MV-4-11 (cell line): Measurements from ENCODE around the gene SPATS2L.

ENCODE experiments used
- DNase-seq: peaks from one replicate; lab custom pipeline; 2025; lab: John Stamatoyannopoulos, UW

SPATS2L gene

DNA sequence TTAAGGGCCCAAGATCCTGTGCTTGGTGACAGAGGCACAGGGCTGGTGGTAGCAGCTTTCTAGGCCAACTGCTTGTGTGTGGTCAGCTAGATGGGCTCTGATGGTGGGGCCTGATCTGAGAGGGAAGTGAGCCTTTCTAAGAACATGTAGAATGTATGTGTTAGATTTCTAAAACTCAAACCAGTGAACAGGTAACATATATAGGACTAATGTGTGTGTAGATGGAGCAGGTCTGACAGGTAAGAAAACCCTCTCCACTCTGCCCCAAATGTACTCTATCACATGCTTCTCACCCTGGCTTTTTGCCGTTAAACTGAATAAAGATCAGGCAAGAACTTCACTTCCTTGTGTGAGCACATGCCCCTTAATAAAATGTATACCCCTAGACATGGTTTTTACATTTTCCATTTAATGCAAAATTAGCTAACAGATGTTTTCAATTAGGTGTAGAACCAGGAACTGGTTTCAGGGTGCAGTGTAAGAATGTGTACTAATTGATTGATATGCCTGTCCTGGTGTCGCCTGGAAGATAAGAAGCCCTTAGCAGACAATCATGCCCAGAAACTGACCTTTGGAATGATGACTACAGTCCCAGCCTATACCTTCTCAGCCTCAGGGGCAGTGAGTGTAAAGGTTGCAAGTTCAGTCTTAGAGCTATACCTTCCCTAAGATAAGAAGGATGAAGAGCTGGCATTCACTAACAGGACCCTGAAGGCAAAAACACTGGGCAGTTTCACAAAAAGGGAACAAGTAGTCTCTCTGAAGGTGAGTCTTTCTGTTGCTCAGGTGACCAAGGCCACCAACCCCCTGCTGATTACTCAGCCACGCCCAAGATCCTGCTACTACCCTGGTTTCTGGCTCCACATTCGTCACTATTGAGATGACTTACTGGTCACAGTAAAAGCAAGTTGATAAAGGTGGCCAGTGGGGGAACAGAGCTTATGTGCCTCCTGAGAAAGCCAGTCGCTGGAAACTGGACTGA lies 71.2 kb downstream of the SPATS2L start:
- DNase-seq = peak; percentile 37

DNA sequence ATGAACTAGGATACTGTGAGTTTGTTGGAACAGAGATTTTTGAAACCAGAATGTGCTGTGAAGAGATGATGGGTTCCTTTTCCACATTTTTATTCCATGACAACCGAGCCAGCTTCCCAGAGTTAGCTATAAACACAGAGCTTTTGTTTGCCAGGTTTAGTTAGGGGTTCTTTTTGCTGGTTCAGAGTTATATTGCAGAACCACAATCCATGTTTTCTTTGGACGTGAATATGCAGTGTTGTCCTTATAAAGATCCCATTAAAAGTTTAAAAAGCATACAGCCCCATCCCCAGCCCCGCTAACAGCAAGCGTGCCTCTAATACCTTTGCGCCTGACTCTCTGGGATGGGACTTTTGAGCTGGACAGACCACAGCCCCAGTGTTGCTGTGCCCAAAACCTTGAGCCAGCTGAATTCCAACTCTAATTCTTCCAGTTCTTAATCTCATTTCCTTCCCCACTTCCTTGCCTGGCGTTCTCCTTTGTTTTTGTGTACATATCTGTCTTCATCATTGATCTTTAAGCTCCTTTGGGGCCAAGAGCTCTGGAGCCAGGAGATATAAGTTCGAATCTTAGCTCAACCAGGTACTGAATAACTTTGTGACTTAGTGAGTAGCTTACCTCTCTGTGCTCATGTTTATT lies 72.3 kb downstream of the SPATS2L start:
- no peak for DNase-seq

DNA sequence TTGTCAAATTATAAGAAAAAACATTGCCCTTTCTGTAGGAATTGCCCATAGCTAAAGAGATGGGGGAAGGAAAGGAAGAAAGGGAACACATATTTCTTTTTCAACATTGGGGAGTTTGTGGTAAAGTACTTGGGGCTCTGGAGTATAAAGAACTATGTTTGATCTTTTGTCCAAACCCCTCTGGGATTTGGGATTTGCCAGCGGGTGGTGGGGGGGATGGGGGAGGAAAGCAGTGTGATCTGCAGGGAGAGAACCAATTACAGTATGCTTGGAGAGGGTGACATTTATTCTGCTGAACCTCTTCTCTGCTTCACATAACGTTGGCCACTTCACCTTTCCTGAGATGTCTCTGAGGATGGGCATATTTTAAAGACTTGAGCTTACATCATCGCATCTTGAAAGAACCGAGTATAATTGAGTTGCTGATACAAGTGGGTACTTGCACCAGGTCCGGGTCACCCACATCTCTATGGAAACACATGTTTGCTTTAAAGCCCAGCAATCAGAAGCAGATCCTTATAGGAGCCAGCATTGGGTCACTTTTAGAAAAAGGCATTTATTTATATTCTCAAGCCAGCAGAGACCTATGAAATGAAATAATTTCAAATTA lies 73.1 kb downstream of the SPATS2L start:
- no peak for DNase-seq

DNA sequence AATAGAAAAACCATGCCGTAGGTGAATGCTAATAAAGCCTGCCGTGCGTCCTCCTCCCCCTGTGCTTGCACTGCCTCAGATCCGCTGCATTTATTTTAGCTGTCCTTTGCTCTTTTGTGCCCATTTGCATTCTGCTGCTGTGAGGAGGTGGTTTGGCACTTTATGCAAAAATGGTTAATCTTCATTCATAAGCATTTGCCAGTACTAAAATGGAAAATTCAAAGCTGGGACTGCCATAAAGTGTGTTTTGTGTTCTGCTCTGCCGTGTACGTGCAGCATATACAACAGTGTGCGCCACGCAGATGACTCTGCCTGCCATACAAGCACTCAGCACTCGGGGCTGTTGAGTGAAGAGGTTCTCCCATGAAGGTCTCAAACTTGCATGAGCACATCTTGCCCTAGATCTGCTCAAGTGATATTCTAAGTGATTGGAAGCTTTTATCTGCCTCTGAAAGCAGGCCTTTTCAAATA lies 73.6 kb downstream of the SPATS2L start:
- no peak for DNase-seq

DNA sequence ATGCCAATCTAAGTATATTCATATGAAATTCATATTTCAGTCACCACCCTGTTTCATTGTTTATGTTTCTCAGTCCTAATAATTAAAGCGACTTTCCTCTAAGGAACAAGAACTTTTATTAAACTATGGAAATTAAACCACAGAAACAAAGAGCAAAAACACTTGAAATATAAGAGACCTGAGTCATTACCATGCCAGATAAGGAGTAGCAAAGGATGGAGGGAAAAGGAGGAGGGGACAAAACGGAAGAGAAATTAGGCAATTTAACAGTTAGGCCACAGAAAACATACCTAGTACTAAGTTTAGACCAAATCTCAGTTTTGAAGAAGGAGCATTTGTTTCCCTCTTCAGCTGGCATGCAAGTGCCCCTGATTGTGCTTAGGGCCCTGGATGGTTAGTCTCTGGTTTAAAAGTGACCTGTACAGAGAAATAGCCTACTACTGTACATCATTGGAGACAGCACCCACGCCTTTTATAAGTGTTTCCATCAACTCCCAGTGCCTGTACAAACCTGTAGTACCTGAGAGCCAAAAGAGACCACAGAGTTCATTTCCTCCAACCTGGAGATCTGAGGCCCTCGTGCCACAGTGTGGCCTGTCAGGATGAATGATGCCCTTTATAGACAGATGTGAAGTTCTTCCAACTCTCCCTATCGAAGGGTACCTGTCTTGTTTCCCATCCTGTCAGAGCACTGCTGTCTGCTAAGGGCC lies 74.5 kb downstream of the SPATS2L start:
- DNase-seq = peak; percentile 23

DNA sequence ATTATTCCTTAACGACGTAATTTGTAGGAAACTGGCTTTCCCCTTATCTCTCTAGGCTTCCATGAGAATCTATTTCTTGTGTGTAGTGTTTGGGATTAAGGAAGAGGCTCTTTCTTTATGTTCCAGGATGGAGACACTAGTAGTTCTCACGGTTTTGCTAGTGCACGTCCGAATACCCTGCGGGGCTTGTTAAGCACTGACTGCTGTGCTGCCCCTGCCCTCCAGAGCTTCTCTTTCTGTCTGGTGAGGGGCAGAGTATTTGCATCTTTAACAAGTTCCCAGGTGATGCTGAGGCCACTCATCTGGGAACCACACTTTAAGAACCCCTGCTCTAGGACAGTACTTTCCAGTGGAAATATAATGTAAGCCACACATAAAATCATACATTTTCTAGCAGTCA lies 76.4 kb downstream of the SPATS2L start:
- no peak for DNase-seq

DNA sequence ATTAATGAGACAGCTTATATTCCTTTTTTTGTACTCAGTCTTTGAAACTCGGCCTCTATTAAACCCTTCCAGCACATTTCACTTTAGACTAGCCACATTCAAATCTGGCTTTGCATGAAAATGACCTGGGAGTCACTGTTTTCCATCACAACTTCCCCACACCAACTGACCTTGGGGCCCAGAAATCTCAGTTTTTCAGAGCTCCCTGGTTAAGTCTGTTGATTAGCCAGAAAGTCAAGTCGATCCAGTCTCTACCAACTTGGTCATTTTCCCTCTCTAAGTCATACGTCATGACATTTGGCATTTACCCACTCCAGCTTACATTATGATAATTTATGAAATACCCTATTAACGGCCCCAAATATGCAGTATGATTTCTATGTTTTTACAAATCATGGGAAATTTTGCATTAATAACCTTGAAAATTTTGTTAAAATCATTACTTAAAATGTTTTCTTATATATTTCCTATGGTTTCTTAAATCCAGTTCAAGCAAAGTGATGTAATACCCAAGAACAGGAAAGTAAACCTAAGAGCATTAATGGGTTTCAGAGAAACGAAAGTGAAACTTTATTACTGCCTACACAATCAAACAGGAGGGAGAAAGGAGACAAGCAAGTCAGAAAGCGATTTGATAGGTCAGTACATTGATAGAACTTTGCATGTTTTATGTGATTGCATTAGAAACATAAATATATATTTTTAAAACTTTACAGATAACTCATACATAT lies 77.1 kb downstream of the SPATS2L start:
- DNase-seq = peak; percentile 50

DNA sequence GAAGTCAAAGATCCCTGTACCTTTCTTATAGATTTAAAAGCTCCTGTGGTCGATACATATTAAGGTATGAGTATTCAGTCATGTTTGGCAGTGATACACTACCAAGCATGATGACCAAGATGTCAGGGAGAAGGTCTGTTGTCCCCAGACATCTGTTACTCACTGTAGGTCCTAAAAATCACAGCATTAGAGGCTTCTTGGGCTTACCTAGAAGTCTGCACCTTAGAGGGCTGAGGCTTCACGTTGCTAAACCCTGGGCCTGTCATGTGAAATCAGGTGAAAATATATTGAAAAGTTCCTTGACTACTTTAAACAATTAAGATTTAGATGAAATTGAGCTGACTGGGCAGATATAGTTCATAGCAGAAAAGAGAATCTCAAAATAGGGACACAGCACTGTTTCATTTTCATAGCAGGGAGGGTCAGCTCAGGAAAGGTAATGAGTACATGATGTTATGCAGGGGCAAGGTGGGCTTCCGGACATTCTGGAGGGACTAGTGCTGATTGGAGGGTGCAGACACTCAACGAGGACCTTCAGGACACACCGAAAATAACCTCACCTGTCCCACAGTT lies 78.7 kb downstream of the SPATS2L start:
- no peak for DNase-seq

DNA sequence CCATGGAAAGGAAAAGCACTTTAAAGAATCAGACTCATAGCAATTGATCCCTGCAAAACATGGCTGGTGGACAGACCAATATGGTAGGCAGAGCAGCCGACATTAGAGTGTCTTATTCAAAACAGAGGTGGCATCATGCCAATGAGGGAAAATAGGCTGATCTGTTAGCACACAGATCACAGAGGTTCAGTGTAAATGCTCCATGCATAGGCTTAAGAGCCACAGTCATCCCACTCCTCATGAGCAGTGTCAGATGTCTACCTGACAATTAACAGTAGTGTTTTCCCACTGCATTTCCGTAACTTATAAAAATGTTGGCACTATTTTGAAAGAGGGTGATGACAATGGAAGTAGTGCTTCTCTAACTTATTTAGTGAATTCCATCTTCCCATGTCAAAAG lies 86.7 kb downstream of the SPATS2L start:
- DNase-seq = no peak

DNA sequence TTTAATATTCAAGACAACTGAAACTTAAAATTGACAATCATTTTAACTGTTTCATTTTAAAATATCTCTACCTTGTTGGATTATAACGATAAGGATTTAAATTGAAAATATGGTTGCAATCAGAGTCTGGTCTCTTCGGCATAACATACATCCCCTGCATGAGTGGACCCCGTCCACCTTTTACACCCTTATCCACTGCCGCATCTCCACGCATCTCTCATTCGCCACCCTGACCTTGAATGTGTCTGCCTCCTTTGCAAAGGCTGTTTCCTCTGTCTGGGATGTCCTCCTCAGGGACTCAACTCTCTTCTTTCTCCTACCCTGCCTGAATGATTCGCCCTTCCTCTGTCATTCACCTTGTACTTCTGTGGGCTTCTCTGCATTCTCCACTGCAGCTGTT lies 87.6 kb downstream of the SPATS2L start:
- DNase-seq = no peak

DNA sequence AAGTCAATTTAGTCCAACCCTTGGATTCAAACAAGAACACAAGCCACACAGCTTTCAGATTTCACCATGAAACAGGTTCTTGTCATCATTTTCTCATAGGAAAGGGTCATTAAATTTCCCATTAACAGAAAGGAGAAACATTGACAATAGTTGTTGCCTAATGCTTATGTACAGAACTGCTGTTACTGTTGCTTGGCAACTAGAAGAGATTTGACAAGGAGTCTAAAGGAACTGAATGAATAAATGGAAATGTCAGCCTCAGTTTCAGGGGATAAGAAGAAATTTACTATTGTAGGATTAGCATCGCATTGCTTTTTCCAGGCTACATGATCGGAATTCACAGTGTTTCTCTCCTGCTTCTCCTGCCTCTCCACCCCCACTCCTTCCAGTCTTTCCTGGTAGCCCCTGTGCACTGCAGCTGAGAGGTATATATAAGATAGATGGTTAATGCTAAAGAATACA lies 90.3 kb downstream of the SPATS2L start:
- DNase-seq = peak; percentile 2

DNA sequence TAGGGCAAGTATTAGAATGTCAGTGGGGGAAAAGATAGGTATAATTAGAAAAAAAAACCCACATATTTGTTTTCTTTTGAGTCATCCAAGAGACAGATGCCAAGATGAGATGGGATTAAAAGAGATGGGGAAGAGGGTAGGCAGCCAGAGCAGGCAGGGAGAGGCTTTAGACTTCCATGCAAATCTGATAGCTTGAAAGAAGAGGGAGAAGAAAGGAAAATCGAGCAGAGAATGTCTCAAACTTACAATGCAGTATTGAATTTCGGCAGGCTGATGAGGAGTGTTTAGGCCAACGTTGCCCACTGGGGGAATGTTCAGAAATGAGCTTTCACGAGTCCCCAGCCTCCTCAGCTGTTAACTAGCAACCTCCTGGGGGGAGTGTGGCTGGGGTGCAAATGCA lies 91.3 kb downstream of the SPATS2L start:
- DNase-seq = no peak

DNA sequence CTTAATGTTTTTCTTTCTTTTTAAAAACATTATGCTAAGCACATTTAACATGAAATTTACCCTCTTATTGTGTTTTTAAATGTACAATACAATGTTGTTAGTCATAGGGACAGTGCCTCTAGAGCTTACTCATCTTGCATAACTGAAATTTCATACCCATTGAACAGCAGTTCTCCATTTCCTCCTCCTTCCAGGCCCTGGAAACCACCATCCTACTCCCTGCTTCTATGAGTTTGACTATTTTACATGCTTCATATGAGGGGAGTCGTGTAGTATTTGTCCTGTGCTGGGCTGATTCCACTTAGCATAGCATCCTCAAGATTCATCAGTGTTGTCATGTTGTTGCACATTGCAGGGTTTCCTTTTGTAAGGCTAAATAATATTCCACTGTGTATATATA lies 92.6 kb downstream of the SPATS2L start:
- DNase-seq = peak; percentile 16

DNA sequence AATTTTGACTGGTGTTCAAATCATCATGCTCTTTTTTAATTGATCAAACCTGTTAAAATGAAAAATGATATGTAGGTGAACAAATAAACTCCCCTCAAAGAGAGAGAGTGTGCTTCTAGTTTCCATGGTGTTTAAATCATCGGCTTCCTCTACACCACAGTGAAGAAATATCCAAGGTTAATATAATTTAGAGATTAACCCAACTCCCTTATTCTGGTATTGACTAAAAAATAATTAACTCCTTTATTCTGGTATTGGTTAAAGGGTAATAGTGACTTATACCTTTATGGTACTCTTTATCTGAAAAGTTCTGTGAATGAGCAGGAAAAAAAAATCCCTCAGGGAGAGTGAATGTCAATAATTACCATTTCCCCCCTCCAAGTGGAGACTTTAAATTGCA lies 93.1 kb downstream of the SPATS2L start:
- no peak for DNase-seq

DNA sequence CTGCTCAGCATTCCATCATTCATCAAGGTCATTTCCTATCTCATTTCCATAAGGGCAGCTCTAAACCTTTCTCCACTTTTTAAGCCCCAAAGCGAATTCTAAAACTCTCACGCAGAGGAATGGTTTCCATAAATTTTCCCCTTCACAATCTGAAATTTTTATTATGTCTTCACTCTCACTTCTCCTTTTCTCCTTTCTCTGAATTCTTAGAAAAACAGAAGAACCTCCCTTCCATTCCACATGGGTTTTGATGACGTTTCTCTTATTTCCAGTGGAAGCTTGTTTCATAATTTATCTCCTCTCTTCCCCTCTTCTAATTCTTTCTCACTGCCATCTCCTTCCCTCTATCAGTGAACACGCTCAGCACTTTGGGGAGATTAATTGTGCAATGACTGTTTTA lies 97.3 kb downstream of the SPATS2L start:
- DNase-seq = peak; percentile 91

DNA sequence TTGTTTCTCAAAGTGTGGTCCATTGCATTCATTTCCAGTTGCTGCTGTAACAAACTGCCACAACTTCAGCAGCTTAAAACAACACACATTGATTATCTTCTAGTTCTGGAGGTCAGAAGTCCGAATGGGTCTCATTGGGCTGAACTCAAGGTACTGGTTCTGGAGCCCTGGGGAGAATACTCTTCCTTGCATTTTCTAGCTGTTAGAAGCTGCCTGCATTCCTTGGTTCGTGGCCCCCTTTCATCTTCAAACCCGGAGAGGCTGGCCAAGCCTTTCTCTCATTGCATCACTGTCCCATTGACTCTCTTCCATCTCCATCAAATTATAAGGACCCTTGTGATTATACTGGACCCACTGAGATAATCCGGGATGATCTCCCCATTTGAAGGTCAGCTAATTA lies 98.1 kb downstream of the SPATS2L start:
- DNase-seq = no peak

DNA sequence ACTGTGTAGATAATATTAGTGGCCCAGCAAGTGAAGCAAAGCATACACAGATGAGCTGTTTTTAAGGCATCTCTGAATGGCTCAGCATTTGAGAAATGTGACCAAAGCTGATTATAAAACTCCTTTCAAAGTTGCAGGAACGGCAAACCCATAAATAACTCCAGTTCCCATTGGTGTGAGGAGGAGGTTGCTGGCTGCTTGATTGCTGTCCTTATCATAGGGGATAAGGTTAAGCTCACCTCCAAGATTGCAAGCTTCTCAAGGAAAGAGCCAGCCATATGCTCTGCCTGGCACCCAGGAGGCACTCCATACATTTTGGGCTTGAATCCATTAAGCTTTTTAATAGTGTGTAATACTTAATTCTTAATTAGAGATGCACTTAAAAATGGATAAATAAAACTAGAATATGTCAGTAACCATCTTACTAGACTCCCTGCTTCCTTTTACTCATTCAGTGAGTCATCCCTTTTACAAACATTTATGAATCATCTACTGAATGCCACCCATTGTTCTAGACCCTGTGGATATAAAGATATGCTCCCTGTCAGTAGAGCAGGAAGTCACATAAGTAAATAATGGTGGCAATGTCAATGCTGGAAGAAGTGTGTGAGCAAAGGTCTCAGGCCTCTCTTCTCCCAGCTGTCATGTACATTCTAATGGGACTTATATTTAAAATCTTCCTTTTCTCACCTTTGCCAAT lies 99.3 kb downstream of the SPATS2L start:
- peak; percentile 76 for DNase-seq

DNA sequence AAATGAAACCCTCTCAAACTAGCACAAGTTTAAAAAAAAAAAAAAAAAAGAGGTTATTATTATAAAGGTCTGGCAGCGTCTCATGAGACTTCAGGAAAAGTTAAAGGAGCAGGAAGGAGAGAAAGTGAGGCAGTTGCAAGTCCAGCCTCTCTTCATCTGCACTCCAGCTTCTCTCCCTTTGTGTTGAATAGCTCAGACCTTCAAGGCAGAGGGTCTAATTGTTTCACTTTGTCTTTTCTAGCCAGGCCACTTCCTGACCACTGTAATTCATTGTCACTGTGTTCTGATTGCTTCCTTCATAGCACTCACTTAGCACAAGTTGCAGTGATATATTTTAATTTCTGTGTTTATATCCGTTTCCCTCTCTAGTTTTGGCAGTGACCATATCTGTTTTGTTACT lies 99.9 kb downstream of the SPATS2L start:
- DNase-seq = peak; percentile 41

DNA sequence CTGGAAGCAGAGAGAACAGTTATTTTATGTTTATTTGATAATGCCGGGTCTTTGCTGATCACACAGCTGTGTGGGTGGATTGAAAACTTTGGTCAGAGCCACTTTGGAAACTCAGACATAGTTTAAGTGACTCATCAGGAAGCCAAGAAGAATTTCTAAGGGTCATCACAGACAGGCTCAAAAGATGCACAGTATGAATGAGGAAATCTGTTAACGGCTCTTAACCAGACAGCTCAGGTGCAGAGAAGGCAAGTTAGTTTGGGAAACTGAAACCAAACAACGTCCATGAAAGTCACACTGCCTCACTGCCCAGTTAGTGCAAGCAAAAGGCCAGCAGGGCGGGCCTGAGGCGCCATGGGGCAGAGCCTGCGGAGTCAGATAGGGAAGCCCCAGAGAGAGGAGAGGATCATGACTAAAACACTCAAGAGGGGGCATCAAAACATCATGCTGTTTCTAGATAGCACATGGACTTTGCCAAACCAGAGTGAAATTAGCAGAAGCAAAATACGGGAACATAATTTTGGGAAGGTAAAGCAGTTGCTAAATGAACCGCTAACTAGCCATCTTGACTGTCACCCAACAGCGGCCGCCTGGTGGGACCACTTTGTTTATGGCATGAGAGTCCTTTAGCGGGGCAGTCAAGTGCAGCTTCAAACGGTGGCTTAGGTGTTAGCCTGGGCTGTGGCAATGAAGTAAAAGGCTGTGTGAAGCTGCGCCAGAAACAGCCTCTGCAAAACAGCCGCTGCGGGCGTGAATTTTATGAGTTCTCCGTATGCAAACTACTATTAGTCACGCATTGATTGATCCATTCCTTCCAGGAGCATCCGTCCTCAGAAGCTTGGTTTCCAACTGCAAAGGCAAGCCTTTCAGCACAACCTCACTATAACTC lies 102.2 kb downstream of the SPATS2L start:
- peak; percentile 83 for DNase-seq
